GM18508 (cell line): ENCODE measurements around the gene TDP1.
"Not testable (repeated sequence)": the region's sequence is repeated elsewhere in the genome, so short reads cannot be mapped to it uniquely, and the experiment has no call there.

Experiments
- ATAC-seq: cut with Tn5 transposase; IDR thresholded peaks from one replicate; pipeline ENCODE4 v1.9.1; 2021; ENCODE audit warnings: moderate number of reproducible peaks; ENCODE audit not compliant: insufficient read depth, unreplicated experiment

The TDP1 gene

DNA sequence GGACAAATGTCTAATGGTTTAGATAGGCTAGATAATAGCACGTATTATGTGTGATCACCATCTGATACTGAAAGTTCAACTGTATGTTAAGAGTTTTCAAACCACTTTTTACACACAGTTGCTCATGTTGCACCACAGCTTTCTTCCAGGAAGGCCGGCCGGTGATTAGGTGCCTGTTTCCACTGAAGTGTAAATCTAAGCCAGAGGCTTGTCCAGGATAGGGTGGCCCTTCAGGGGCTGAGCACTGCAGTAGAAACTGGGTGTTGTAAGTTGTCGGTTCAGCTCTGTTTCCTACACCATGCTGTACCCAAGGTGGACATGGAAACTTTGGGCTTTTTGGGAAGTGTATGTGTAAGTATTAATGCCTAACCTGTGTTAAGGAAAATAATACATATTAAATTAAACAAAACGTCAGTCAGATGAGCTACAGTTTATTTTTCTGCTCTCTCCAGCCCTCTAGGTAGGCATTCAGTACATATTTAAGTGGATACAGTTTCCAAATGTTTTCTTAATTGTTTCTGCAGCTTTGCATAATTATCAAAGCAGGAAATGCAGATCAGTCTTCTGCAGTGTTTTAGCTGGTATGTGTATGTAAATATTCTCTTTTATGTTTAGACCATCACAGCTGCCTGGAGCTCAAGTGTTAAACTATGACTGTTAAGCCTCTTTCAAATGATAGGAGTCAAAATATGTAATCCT, 30.9 kb downstream of the TDP1 start:
- ATAC-seq, result no peak

DNA sequence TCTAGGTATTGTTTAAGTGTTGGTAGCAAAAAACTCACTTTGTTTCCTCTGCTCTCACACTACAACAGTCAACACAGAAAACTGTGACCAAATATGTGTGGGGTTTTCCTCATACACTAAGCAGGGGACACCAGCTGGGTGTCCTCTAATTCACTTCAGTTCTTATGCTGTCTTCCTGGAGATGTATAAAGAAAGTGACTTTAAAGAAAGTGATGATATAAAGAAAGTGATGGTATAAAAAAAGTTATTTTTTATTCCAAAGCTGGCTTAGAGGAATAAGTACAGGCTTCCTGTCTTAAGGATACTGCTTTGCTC, 31.4 kb downstream of the TDP1 start:
- ATAC-seq, result no peak

DNA sequence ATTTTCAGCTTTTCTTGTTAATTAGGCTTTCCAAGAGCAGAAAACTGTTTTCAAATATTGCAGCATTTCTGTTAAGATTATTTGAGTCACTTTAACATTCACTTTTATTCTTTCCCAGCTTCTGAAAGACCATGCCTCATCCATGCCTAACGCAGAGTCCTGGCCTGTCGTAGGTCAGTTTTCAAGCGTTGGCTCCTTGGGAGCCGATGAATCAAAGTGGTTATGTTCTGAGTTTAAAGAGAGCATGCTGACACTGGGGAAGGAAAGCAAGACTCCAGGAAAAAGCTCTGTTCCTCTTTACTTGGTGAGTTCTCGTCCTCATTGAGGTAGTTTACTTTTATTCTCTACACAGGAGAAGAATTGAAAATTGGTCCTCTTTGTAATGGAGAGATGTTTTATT, 33.1 kb downstream of the TDP1 start:
- no peak for ATAC-seq

DNA sequence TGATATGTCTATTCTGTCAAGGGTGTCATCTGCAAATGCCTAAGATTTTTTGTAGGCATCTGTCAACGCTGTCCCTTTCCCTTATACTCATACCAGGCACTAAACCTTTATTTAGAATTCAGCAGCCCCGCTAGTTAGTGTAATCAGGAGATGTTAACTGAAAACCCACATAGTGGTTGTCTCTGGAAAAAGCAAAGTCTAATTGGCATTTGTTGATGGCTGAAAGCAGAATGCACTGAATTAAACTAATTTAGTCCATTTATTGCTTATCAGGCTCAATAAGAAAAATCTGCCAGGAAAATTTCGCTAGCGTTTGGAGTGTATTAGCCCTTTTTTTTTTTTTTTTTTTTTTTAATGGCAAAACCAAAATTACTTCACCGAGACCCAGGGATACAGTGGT, 34.5 kb downstream of the TDP1 start:
- no peak for ATAC-seq

DNA sequence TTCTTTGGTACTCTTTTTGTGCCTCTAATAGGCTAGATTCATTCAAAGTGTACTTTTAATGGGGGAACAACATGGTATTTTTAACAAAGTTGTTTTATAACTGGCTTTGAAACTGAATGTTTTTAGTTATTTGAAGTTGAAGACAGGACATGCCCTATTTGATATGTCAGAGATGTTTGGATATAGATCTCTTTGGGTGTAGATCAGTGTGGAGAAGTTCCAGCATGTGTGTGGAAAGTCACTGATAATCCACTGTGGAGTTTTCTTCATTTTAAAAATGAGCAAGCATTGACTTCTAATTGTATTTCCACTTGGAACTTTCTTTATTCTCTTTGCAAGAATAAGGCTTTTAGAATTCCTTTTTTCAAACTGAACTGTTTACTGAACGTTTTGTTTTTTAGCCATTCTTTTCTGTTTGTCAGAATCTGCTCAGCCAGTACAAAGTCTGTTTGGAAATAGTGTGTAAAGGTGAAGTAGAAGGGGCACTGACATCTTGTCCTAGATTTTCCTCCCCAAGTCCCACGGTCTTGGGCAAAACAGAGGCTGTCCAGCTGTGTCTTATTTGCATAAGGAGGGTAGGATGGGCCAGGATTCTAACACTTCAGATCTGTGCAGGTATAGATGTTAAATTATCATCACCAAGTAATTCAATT, 35.0 kb downstream of the TDP1 start:
- ATAC-seq, result no peak

DNA sequence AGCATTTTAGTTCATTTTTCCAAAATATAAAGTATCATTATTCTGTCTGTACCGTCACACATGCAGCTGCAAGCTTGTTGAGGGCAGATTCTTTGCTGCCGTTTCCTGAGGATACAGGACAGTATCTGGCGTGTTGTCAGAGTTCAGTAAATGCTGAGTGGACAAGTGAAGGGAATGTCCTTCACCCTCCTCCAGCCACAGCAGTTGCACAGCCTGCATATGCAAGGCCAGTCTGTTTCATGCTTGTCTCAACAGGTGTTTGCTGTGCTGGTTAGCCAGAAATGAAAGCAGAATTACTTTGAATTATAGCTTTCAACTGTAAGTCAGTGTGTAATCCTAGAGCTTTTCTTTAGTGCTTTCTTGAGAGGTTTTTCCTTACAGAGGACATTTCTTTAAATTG, 36.5 kb downstream of the TDP1 start:
- ATAC-seq, result no peak

DNA sequence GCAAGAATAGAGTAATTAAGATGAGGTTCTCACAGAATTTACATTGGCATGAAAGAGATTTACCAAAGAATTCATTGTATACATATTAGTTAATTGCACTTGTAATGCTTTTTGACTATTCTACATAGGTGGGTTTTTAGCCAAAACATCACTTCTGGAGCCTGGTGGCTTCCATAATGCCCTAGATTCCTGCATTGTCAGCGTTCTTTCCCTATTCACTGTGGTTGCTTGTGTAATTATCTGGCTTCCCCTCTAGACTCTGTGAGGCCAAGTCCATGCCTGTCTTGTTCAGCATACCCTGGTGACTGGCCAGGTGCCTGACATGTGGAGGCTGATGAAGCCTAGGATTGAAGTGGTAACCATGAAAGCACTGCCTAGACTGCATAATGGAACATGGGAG, 41.2 kb downstream of the TDP1 start:
- ATAC-seq, result no peak

DNA sequence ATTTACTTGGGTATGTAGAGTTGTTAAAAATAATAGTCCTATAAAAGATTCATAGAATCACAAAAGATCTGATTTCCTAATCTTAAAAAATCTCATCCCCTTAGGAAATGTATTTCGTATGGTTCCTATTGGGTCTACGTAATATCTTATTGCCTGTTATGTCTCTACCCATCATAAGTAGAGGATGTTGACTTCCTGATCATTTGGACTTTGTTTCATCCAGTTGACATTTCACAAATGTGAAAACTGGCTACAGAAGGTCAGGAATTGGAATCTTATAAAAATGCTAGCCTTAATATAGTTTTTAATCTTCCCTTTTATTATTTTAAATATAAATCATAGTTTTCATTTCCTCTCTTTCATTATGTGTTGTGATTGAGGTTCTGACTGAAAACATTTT, 45.2 kb downstream of the TDP1 start:
- no peak for ATAC-seq

DNA sequence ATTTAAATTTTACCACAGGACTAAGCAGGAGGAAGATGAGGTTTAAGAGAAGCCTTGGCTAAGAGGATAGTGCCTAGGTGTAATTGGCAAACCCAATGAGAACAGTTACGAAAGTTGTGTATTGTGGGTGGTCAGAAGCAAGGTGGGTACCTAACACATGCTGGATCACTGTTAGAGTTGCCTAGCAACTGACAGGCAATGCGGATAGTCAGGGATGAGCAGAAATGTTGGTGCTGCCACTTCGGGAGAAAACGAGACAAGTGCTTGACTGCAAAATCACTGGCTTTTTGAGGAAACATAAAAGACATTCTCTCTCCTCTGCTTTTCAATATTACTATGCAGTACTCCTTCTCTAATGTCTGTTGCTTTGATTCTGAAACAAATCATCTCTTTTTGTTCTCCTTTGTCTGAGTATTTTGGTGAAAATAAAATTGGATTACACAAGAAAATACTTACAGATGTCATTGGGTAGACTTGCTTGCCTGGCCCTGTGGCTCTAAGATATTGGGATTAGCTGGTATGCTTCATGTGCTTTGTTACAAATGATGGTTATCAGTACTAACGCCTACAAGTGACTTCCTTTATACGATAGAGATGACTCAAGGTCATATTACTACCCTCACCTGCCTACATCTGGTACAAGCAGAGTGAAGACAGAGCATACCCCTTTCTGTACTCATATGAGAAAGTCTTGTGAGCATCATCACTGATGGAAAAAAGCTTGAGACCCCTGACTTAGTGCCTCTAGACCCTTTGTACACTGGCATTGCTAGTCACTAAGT, 48.0 kb downstream of the TDP1 start:
- ATAC-seq, result no peak

DNA sequence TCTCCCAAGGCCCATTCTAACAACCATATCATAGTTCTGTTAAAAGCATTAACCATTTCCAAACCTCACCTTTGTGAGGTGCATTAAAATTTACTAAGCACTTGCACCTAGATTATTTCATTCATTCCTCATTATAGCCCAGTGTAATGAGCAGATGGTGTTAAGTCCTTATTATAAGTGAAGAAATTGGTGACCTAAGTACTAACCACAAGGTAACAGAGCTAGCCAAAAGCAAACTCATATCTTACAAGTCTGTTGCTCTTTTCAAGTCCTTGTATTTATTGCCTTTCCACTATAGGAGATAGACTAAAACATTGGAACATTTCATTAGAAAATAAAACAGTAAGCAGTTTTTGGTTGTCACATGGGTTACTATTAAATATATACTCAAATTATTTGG, 49.7 kb downstream of the TDP1 start:
- no peak for ATAC-seq

DNA sequence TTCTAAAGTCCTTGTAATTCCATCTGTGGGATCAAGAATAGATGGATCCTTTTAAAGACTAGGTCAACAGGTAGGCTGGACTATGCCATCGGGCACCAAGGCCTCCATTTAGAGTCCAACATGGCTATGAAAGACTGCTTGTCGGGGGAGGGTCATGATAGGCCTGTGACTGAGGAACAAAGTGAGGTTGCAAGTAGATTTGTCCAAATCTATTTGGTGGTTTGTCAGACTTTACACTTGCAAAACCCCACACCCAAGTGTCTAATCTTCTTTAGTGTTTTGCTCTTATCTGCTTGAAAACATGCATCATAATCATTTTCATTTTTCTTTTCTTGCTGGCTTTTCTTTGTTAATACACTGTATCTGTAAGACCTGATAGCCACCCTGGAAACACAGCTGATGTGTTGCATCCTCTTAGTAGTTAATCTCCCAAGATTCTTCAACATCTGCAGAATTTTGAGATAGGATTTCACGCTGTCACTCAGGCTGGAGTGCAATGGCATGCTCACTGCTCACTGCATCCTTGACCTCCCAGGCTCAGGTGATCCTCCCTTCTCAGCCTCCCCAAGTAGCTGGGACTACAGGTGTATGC, 50.3 kb downstream of the TDP1 start:
- no peak for ATAC-seq

DNA sequence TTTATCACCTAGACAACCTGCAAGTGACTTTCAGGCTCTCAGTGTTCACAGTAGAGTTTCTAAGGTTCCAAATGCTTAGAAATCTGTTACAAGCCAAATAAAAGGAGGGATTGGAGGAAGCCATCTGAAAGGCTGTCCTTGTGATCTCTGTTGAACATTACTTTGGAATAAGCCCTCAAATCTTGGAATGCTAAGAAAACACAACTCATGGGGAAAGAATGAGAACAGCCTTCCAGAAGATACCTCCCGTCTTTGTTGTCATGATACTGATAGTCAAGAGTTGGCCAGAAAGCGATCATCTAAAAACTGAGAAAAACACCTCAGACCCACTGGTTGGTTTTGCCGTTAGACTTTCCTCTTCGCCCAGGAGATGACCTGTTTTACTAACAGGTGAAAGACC, 61.6 kb downstream of the TDP1 start:
- ATAC-seq, result no peak

DNA sequence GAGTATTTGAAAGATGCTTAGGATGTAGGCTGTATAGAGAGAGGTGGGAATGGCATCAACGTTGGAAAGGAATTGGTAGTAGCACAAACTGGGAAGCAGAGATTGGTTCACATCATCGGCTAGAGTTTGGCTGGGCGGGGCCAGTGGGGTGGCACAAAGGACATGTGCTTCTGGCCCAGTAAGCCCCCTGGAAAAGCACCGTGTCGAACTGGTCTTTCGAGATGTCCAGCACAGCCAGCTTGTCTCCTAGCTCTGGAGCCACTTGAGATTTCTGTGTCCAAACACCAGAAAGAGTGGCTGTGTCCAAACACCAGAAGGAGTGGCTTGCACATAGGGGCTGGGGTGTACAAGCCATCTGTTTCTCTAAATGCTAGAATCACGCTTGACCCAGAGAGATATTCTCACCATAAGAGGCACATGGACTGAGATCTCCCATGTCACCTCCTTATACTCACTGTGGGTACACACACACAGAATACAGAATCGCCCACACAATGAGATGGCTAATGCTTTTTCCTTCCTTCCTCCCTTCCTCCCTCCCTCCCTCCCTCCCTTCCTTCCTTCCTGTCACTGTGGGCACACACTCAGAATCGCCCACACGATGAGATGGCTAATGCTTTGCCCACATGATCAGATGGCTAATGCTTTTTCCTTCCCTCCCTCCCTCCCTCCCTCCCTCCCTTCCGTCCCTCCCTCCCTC, 64.2 kb downstream of the TDP1 start:
- no peak for ATAC-seq

DNA sequence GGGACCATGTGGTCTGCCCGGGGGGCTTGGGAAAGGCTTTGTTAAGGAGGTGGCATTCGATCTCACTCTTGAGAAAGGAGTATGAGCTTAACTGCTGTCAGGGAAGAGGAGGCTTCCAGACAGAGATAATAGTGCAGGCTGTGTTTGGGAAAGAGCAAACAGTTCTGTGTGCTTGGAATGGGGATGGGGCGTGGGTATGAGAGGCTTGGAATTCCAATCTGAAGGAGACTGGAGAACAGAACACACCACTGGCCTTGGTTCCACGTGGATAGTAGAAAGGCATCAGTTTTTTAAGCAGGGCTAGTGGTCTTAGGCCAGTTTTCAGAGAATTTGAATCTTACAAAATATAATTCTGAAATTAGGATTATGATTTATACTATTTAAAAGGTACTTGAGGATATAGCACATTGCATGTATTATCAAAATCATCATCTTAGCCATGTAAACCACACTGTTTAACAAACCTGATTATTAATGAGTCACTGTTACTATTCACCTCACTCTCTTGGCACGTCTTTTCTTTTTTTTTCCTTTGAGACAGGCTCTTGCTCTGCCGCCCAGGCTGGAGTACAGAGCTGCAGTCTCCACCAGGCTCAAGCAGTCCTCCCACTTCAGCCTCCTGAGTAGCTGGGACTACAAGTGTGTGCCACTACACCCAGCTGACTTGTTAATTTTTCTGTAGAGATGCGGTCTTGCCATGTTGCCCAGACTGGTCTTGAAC, 67.6 kb downstream of the TDP1 start:
- ATAC-seq, result no peak

DNA sequence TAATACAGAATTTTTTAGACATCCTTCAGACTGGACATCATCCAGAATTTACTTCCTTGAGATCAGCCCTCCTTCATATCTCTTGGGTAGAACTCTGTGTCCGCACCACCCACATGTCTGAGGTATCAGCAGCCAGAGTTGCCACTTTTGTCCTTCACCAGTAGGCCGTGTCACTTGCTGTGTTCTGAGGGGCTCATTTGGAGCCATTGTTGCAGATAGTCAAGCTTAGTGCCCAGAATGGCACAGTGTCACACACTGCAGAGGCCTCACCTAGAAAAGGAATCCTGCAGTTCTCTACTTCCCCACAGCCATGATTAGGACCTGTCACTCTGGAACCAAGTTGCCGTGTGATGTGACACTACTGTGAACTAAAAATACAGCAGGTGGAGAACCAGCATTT, 69.2 kb downstream of the TDP1 start:
- ATAC-seq, result no peak

DNA sequence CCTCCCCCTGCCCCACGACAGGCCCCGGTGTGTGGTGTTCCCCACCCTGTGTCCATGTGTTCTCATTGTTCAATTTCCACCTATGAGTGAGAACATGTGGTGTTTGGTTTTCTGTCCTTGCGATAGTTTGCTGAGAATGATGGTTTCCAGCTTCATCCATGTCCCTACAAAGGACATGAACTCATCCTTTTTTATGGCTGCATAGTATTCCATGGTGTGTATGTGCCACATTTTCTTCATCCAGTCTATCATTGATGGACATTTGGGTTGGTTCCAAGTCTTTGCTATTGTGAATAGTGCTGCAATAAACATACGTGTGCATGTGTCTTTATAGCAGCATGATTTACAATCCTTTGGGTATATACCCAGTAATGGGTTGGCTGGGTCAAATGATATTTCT, 70.9 kb downstream of the TDP1 start:
- ATAC-seq, result not testable (repeated sequence)

DNA sequence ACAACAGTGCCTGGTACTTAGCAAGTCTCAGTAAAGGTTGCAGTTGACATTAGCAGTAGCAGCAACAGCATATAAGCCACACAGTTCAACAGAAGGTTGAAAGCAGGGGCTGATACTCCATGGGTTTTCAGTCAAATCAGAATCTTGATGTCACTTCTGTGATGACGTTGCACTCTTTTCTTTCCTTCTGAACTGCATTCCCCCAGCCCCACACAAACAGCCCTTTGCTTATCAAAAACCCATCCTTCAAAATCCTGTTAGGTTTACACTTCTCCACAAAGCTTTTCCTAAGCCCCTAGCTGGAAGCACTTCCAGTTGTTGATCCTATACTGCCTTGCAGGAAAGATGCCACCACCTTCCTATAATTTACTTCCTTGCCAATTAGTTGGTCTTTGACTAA, 72.1 kb downstream of the TDP1 start:
- no peak for ATAC-seq

DNA sequence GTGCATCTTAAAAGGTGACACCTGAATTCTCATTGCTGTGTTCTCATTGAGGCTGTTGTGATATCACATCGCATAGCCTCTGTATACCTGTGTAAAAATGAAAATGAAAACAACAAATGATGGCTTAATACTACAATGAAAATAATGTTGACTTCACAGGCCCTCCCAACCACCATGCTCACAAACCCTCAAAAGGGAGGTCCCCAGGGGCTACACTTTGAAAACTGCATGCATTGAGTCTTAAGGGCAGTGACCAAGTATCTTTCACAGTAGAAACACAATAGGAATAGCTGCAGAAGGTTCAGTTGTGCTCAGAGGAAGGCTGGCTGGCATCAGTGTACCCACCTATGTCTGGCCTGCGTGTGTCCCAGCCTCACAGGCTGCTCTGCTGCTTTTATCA, 78.4 kb downstream of the TDP1 start:
- no peak for ATAC-seq

DNA sequence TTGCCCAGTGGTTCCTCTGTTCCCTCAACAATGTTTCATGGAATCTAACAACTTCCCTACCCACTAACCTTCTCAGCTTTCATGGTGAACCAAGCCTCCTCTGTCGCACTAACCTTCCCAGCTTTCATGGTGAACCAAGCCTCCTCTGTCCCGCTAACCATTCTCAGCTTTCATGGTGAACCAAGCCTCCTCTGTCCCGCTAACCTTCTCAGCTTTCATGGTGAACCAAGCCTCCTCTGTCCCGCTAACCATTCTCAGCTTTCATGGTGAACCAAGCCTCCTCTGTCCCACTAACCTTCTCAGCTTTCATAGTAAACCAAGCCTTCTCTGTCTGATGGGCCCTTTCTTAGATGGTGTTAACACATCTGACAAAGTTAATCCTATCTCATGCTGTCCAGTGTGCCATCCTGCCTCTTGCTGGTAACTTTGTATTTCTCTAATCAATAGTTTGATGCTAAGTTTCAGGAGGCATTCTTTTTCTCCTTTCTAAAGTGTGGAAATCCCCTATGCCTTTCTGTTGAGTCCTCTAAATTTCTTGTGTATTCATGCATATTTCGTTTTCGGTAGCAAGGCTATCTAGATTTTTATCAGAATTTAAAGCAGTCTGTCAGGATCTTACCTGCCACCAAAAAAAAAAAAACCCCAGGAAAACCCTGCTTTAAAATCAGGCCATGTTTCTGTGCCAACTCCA, 79.3 kb downstream of the TDP1 start:
- no peak for ATAC-seq
